Measurements from ENCODE around the gene ABL1.

ABL1 gene

DNA sequence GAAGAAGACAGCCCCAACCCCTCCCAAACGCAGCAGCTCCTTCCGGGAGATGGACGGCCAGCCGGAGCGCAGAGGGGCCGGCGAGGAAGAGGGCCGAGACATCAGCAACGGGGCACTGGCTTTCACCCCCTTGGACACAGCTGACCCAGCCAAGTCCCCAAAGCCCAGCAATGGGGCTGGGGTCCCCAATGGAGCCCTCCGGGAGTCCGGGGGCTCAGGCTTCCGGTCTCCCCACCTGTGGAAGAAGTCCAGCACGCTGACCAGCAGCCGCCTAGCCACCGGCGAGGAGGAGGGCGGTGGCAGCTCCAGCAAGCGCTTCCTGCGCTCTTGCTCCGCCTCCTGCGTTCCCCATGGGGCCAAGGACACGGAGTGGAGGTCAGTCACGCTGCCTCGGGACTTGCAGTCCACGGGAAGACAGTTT lies 49.1 kb downstream of the ABL1 start:
- in situ Hi-C loops (cut with HindIII; ENCODE audit: low sequenced_read_pairs) = no loop called here

DNA sequence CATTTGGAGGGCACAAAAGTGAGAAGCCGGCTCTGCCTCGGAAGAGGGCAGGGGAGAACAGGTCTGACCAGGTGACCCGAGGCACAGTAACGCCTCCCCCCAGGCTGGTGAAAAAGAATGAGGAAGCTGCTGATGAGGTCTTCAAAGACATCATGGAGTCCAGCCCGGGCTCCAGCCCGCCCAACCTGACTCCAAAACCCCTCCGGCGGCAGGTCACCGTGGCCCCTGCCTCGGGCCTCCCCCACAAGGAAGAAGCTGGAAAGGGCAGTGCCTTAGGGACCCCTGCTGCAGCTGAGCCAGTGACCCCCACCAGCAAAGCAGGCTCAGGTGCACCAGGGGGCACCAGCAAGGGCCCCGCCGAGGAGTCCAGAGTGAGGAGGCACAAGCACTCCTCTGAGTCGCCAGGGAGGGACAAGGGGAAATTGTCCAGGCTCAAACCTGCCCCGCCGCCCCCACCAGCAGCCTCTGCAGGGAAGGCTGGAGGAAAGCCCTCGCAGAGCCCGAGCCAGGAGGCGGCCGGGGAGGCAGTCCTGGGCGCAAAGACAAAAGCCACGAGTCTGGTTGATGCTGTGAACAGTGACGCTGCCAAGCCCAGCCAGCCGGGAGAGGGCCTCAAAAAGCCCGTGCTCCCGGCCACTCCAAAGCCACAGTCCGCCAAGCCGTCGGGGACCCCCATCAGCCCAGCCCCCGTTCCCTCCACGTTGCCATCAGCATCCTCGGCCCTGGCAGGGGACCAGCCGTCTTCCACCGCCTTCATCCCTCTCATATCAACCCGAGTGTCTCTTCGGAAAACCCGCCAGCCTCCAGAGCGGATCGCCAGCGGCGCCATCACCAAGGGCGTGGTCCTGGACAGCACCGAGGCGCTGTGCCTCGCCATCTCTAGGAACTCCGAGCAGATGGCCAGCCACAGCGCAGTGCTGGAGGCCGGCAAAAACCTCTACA lies 49.8 kb downstream of the ABL1 start:
- in situ Hi-C loops (cut with HindIII; ENCODE audit: low sequenced_read_pairs) = no loop called here
- TF ChIP-seq, protein P1, sequence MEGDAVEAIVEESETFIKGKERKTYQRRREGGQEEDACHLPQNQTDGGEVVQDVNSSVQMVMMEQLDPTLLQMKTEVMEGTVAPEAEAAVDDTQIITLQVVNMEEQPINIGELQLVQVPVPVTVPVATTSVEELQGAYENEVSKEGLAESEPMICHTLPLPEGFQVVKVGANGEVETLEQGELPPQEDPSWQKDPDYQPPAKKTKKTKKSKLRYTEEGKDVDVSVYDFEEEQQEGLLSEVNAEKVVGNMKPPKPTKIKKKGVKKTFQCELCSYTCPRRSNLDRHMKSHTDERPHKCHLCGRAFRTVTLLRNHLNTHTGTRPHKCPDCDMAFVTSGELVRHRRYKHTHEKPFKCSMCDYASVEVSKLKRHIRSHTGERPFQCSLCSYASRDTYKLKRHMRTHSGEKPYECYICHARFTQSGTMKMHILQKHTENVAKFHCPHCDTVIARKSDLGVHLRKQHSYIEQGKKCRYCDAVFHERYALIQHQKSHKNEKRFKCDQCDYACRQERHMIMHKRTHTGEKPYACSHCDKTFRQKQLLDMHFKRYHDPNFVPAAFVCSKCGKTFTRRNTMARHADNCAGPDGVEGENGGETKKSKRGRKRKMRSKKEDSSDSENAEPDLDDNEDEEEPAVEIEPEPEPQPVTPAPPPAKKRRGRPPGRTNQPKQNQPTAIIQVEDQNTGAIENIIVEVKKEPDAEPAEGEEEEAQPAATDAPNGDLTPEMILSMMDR (IDR thresholded peaks at IDR 0.05; ENCODE audit: low read depth, low read length) = no peak
- no peak overlapping the region for H3K4me3 ChIP-seq (ENCODE audit: low read depth, low read length)
- DNase-seq (ENCODE audit: low read depth, low spot score) = no peak

More for the DNA sequence above, 49.1 kb downstream of the ABL1 start:
- TF ChIP-seq, protein P1 (IDR thresholded peaks at IDR 0.05; ENCODE audit: low read depth, low read length) = no peak
- no peak for DNase-seq (ENCODE audit: low read depth, low spot score)
- H3K4me3 ChIP-seq (ENCODE audit: low read depth, low read length) = no peak overlapping the region

DNA sequence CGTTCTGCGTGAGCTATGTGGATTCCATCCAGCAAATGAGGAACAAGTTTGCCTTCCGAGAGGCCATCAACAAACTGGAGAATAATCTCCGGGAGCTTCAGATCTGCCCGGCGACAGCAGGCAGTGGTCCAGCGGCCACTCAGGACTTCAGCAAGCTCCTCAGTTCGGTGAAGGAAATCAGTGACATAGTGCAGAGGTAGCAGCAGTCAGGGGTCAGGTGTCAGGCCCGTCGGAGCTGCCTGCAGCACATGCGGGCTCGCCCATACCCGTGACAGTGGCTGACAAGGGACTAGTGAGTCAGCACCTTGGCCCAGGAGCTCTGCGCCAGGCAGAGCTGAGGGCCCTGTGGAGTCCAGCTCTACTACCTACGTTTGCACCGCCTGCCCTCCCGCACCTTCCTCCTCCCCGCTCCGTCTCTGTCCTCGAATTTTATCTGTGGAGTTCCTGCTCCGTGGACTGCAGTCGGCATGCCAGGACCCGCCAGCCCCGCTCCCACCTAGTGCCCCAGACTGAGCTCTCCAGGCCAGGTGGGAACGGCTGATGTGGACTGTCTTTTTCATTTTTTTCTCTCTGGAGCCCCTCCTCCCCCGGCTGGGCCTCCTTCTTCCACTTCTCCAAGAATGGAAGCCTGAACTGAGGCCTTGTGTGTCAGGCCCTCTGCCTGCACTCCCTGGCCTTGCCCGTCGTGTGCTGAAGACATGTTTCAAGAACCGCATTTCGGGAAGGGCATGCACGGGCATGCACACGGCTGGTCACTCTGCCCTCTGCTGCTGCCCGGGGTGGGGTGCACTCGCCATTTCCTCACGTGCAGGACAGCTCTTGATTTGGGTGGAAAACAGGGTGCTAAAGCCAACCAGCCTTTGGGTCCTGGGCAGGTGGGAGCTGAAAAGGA lies 50.7 kb downstream of the ABL1 start:
- no peak for DNase-seq (ENCODE audit: low read depth, low spot score)
- TF ChIP-seq, protein P1 (IDR thresholded peaks at IDR 0.05; ENCODE audit: low read depth, low read length) = no peak
- H3K4me3 ChIP-seq (ENCODE audit: low read depth, low read length) = no peak overlapping the region
- in situ Hi-C loops (cut with HindIII; ENCODE audit: low sequenced_read_pairs) = no loop called here

DNA sequence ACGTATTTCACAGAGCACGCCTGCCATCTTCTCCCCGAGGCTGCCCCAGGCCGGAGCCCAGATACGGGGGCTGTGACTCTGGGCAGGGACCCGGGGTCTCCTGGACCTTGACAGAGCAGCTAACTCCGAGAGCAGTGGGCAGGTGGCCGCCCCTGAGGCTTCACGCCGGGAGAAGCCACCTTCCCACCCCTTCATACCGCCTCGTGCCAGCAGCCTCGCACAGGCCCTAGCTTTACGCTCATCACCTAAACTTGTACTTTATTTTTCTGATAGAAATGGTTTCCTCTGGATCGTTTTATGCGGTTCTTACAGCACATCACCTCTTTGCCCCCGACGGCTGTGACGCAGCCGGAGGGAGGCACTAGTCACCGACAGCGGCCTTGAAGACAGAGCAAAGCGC lies 51.9 kb downstream of the ABL1 start:
- in situ Hi-C loops (cut with HindIII; ENCODE audit: low sequenced_read_pairs) = no loop called here
- TF ChIP-seq, protein P1 (IDR thresholded peaks at IDR 0.05; ENCODE audit: low read depth, low read length) = no peak
- DNase-seq (ENCODE audit: low read depth, low spot score) = no peak
- no peak overlapping the region for H3K4me3 ChIP-seq (ENCODE audit: low read depth, low read length)

DNA sequence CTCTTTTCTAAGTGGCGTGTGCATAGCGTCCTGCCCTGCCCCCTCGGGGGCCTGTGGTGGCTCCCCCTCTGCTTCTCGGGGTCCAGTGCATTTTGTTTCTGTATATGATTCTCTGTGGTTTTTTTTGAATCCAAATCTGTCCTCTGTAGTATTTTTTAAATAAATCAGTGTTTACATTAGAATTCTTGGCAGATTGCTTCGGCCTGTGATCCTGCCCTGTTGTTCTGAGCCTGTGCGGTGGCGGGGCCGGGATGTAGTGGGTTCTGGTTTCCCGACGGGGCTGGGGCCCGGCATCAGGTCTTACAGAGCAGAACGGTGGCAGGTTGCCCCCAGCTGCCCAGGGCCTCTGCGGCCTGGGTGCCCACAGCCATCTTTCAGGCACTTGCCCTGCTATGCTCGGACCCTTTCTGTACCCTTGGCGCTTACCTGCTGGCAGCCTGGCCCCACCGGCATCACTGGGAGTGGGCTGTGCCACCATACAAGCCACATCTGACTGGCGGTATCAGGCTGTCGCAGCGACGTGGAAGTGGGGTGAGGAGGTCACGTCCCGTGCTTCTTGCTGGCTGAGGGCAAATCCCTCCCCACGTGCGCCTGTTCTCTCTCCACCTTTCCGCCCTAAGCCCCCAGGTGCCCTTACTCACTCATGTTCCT lies 52.6 kb downstream of the ABL1 start:
- DNase-seq (ENCODE audit: low read depth, low spot score) = no peak
- TF ChIP-seq, protein P1 (IDR thresholded peaks at IDR 0.05; ENCODE audit: low read depth, low read length) = no peak
- in situ Hi-C loops (cut with HindIII; ENCODE audit: low sequenced_read_pairs) = no loop called here
- H3K4me3 ChIP-seq (ENCODE audit: low read depth, low read length) = no peak overlapping the region

Measured in astrocyte of the spinal cord (primary cell).